RWPE1 (cell line): ENCODE results near the gene EYS.

Experiments used
- CTCF ChIA-PET: fragments of 350-600 bp; sonication (Branson Sonifier 250); formaldehyde crosslinking; extraction: SDS; loops from one replicate; lab custom pipeline; 2021; lab: Yijun Ruan, JAX
- POLR2A ChIA-PET: fragments of 400-600 bp; formaldehyde crosslinking; extraction: SDS; loops from one replicate; lab custom pipeline; 2020; ENCODE audit warnings: antibody characterized with exemption; ENCODE audit not compliant: low non-redundant PET; lab: Yijun Ruan, JAX
- DNase-seq: peaks from one replicate; pipeline ENCODE4 v3.0.0; 2012; ENCODE audit warnings: low spot score
- H3K27ac ChIP-seq: fragments of 450-650 bp; 2 replicates; pipeline ENCODE4 v1.5.1; 2017
- CTCF ChIP-seq: fragments of 450-650 bp; conservative IDR thresholded peaks from 2 replicates; pipeline ENCODE4 v1.5.1; 2017; ENCODE audit warnings: low read depth, mild to moderate bottlenecking

Gene EYS

GRCh38 chr6:63819831-63820230 is 1887.2 kb downstream of the EYS start:
- no peak for TF ChIP-seq CTCF
- POLR2A ChIA-PET = no interaction called here
- DNase-seq = no peak
- H3K27ac ChIP-seq = no peak overlapping the region
- CTCF ChIA-PET = interaction anchor here (1.3 kb wide), 1 partner anchor 467 kb away, joined by 3 read pairs; no protein-coding TSS in a partner anchor

- ChIA-PET CTCF (no interaction called here), POLR2A (no interaction called here)
- DNase-seq = no peak
- TF ChIP-seq CTCF = no peak
- no peak overlapping the region for H3K27ac ChIP-seq
Observed at GRCh38 chr6:63817492-63818050, 1889.5 kb downstream of the EYS start.

- no peak for TF ChIP-seq CTCF
- POLR2A ChIA-PET = no interaction called here
- DNase-seq = no peak
- no peak overlapping the region for H3K27ac ChIP-seq
- CTCF ChIA-PET = no interaction called here
Observed at GRCh38 chr6:63816982-63817436, 1890.0 kb downstream of the EYS start.

GRCh38 chr6:63816401-63816981 is 1890.5 kb downstream of the EYS start:
- TF ChIP-seq CTCF = no peak
- POLR2A ChIA-PET = no interaction called here
- no peak overlapping the region for H3K27ac ChIP-seq
- CTCF ChIA-PET = interaction anchor here (0.7 kb wide), 1 partner anchor 567 kb away, joined by 3 read pairs; no protein-coding TSS in a partner anchor
- no peak for DNase-seq

- ChIA-PET CTCF (interaction anchor here (0.5 to 0.8 kb wide), 3 partner anchors 12 to 362 kb away, joined by 3 to 9 read pairs (median 4); no protein-coding TSS in a partner anchor), POLR2A (no interaction called here)
- DNase-seq = no peak
- no peak overlapping the region for H3K27ac ChIP-seq
- peak; percentile 22 for TF ChIP-seq CTCF
Observed at GRCh38 chr6:63814459-63814858, 1892.6 kb downstream of the EYS start.

GRCh38 chr6:63813566-63814120 is 1893.4 kb downstream of the EYS start:
- POLR2A ChIA-PET = no interaction called here
- H3K27ac ChIP-seq = no peak overlapping the region
- no peak for DNase-seq
- CTCF ChIA-PET = interaction anchor here (0.5 to 0.8 kb wide), 2 partner anchors 11 to 361 kb away, joined by 3 to 9 read pairs; no protein-coding TSS in a partner anchor
- no peak for TF ChIP-seq CTCF
